Naive B cell (primary cell): ENCODE data around the gene ZNF214. TPM values are rescaled to one million over a fixed set of nuclear protein-coding genes. Genes with fewer than 3 reads are reported as not detected.

Experiments
- ATAC-seq, 2 donors: fragments of 150-1000 bp; cut with Tn5 transposase; 2 replicates each; pipeline ENCODE4 v1.10.0; 2021; ENCODE audit warnings: low read depth in 2 of 2, mild to moderate bottlenecking in 2 of 2, moderate library complexity in 2 of 2
- DNase-seq: peaks from one replicate; pipeline ENCODE4 v3.0.0; 2022
- H3K27ac Mint-ChIP-seq, 6 donors: one replicate each; pipeline ENCODE4 v1.8.0; 2020 to 2022; ENCODE audit warnings: mild to moderate bottlenecking in 6 of 6, mixed read lengths in 6 of 6, moderate library complexity in 5 of 6, inconsistent platforms in 2 of 6
- H3K27me3 Mint-ChIP-seq, 3 donors: one replicate each; pipeline ENCODE4 v1.8.0; 2021 to 2022; ENCODE audit warnings: mixed read lengths in 3 of 3, mild to moderate bottlenecking in 1 of 3
- H3K36me3 Mint-ChIP-seq, 2 donors: one replicate each; pipeline ENCODE4 v1.8.0; 2020 to 2022; ENCODE audit warnings: mixed read lengths in 2 of 2, inconsistent platforms in 1 of 2, mild to moderate bottlenecking in 1 of 2
- H3K4me1 Mint-ChIP-seq, 3 donors: one replicate each; pipeline ENCODE4 v1.8.0; 2020 to 2022; ENCODE audit warnings: mixed read lengths in 3 of 3, inconsistent platforms in 1 of 3, mild to moderate bottlenecking in 1 of 3, moderate library complexity in 1 of 3
- H3K4me3 Mint-ChIP-seq, 8 donors: one replicate each; pipeline ENCODE4 v1.8.0; 2020 to 2022; ENCODE audit warnings: mild to moderate bottlenecking in 8 of 8, mixed read lengths in 8 of 8, moderate library complexity in 8 of 8, inconsistent platforms in 2 of 8
- H3K9me3 Mint-ChIP-seq, 7 donors: one replicate each; pipeline ENCODE4 v1.8.0; 2020 to 2022; ENCODE audit warnings: mixed read lengths in 7 of 7, mild to moderate bottlenecking in 5 of 7, inconsistent platforms in 2 of 7, moderate library complexity in 1 of 7
- polyA plus RNA-seq, 6 donors: library from polyadenylated mRNA; unstranded; fragments of 300-500 nt; fragmentation: Illumina TruSeq; gene quantifications; one replicate each; pipeline ENCODE4 v1.2.3, GENCODE V29; 2021; ENCODE audit warnings: low read depth in 6 of 6

The ZNF214 gene
- not detected for polyA plus RNA-seq

- Mint-ChIP-seq H3K4me1 (peaks cover 4 to 7% (median 5%) of the 10 kb centered on the region in 3 donors), H3K36me3 (no peaks in the 10 kb centered on the region), H3K27ac (peak within 1 kb of the TSS in 1 of 6 donors; percentile 51), H3K27me3 (peaks cover 32 to 45% (median 36%) of the 10 kb centered on the region in 3 donors), H3K4me3 (peak within 1 kb of the TSS in 4 of 8 donors; percentile 8 to 42 (median 22)), H3K9me3 (peaks cover 0 to 3% (median 0%) of the 10 kb centered on the region in 7 donors)
- DNase-seq, result no peak
- no peak for ATAC-seq
These were observed at the start of gene ZNF214, which contains the start of gene NLRP14 for GRCh38 chr11:7020183-7020917. Gene ZNF214 (minus strand): TSS chr11:7020346. CDS start chr11:7002835, 17,511 bp downstream. Gene NLRP14 (plus strand): TSS chr11:7020479. CDS start chr11:7038587, 18,108 bp downstream.

DNA sequence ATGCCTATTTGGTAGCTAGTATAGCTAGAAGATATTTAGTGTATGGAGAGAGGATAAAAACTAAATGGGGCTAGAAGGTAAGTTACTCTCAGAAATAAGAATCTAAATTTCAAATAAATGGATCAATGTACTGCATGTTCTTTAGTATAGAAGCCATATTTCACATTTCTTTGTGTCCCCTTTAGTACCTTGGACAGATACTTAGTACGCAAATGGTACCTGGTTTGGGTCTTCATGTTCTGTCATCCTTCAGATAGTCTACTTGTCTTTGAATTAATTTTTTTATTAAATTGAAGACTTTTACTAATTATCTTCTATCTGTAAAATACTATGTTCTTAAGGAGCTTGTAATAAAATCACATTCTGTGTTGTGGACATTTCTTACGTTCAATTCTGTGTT, 42.4 kb upstream of the ZNF214 start:
- peaks cover 7 to 19% (median 18%) of the 10 kb centered on the region in 3 donors for H3K27me3 Mint-ChIP-seq
- no peak for DNase-seq
- no peaks in the 10 kb centered on the region for H3K4me1 Mint-ChIP-seq

GRCh38 chr11:7060868-7061267, 40.7 kb upstream of the ZNF214 start:
- no peaks in the 10 kb centered on the region for H3K4me1 Mint-ChIP-seq
- no peak for DNase-seq
- no peaks in the 10 kb centered on the region for H3K36me3 Mint-ChIP-seq
- H3K4me3 Mint-ChIP-seq, result no peak overlapping the region
- no peak for ATAC-seq
- H3K27me3 Mint-ChIP-seq, result peaks cover 7 to 19% (median 9%) of the 10 kb centered on the region in 3 donors
- H3K27ac Mint-ChIP-seq, result no peak overlapping the region
- H3K9me3 Mint-ChIP-seq, result peaks cover 0 to 3% (median under 1%) of the 10 kb centered on the region in 7 donors

More for the DNA sequence above, 42.4 kb upstream of the ZNF214 start:
- ATAC-seq, result no peak
- no peak overlapping the region for H3K4me3 Mint-ChIP-seq
- H3K36me3 Mint-ChIP-seq, result no peaks in the 10 kb centered on the region
- H3K27ac Mint-ChIP-seq, result no peak overlapping the region
- peaks cover 0 to 16% (median 5%) of the 10 kb centered on the region in 7 donors for H3K9me3 Mint-ChIP-seq

DNA sequence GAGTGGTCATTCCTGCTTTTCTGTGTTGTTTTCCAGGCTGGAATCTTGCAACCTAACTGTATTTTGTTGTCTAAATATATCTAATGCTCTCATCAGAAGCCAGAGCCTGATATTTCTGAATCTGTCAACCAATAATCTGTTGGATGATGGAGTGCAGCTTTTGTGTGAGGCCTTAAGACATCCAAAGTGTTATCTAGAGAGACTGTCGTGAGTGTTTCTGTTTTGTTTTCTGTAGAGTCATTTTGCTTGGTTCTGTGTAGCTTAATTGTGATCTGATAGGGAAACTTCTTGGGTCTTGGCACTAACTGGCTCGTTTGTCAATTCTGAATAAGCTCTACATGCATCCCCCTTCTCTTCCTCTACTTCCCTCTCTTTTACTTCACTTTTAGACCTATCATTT, 37.5 kb upstream of the ZNF214 start:
- Mint-ChIP-seq H3K9me3 (no peaks in the 10 kb centered on the region), H3K27ac (peak overlapping the region in 1 of 6 donors; percentile 4)
- ATAC-seq, result no peak

GRCh38 chr11:7056828-7057513, 36.8 kb upstream of the ZNF214 start:
- Mint-ChIP-seq H3K27ac (no peak overlapping the region), H3K9me3 (no peaks in the 10 kb centered on the region), H3K4me3 (no peak overlapping the region), H3K4me1 (no peaks in the 10 kb centered on the region), H3K27me3 (peaks cover 7 to 20% (median 13%) of the 10 kb centered on the region in 3 donors), H3K36me3 (no peaks in the 10 kb centered on the region)
- ATAC-seq (no peak), DNase-seq (no peak)

More for the DNA sequence above, 37.5 kb upstream of the ZNF214 start:
- no peaks in the 10 kb centered on the region for H3K4me1 Mint-ChIP-seq
- peaks cover 7 to 20% (median 13%) of the 10 kb centered on the region in 3 donors for H3K27me3 Mint-ChIP-seq
- H3K4me3 Mint-ChIP-seq, result no peak overlapping the region
- H3K36me3 Mint-ChIP-seq, result no peaks in the 10 kb centered on the region
- DNase-seq, result no peak

DNA sequence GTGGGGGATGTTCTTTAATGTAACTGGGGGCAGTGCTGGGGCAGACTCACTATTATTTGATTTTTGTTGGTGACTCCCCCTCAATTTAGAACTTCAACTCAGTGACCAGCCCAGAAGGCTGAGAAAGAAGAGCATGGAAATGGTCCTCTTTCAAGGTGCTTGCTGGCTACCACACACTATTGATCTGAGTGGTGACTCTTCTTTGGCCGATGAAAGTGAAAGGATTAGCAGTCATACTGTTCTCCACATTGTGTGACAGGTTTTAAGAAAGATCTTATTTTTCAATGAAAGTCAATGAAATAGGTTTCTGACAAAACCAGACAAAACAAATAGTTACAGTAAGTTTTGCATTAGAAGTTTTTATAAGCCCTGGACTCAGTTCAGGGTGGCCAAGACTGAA, 30.0 kb upstream of the ZNF214 start:
- no peak overlapping the region for H3K4me3 Mint-ChIP-seq
- H3K36me3 Mint-ChIP-seq, result no peaks in the 10 kb centered on the region
- H3K27me3 Mint-ChIP-seq, result peaks cover 0 to 19% (median 17%) of the 10 kb centered on the region in 3 donors
- ATAC-seq (no peak), DNase-seq (no peak)
- peak overlapping the region in 1 of 6 donors; percentile 53 for H3K27ac Mint-ChIP-seq
- H3K9me3 Mint-ChIP-seq, result no peaks in the 10 kb centered on the region
- H3K4me1 Mint-ChIP-seq, result no peaks in the 10 kb centered on the region

GRCh38 chr11:7046474-7047175, 26.5 kb upstream of the ZNF214 start:
- Mint-ChIP-seq H3K9me3 (no peaks in the 10 kb centered on the region), H3K4me3 (no peak overlapping the region), H3K4me1 (no peaks in the 10 kb centered on the region), H3K36me3 (no peaks in the 10 kb centered on the region), H3K27me3 (peaks cover 0 to 21% (median 16%) of the 10 kb centered on the region in 3 donors), H3K27ac (no peak overlapping the region)
- ATAC-seq (no peak), DNase-seq (no peak)

GRCh38 chr11:7034019-7034418, 13.9 kb upstream of the ZNF214 start:
- Mint-ChIP-seq H3K27ac (no peak overlapping the region), H3K4me3 (no peak overlapping the region), H3K9me3 (peaks cover 0 to 2% (median 0%) of the 10 kb centered on the region in 7 donors), H3K4me1 (no peaks in the 10 kb centered on the region), H3K36me3 (no peaks in the 10 kb centered on the region), H3K27me3 (peaks cover 6 to 7% (median 7%) of the 10 kb centered on the region in 3 donors)
- DNase-seq (no peak), ATAC-seq (no peak)

DNA sequence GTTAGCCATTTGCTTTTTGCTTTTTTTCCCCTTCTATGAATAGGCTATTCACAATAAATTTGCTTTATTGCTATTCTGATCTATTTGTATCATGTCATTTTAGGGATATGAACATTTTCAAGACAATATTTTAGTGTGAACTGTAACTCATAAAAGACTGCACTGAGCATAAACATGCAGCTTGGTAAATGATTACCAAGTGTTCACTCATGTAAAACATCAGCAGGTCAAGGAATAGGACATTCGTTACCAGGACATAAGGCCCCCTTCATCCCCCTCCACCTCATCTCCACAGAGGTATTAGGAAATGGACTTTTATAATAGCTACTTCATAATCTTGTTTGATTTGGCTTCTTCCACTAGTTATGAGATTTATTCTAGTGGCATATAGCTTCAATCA, 12.5 kb upstream of the ZNF214 start:
- peaks cover 0 to 2% (median 0%) of the 10 kb centered on the region in 7 donors for H3K9me3 Mint-ChIP-seq
- H3K4me3 Mint-ChIP-seq, result no peak overlapping the region
- H3K4me1 Mint-ChIP-seq, result no peaks in the 10 kb centered on the region
- no peak for ATAC-seq
- no peaks in the 10 kb centered on the region for H3K36me3 Mint-ChIP-seq
- no peak for DNase-seq
- peaks cover 6 to 7% (median 7%) of the 10 kb centered on the region in 3 donors for H3K27me3 Mint-ChIP-seq
- no peak overlapping the region for H3K27ac Mint-ChIP-seq

- no peak for DNase-seq
- Mint-ChIP-seq H3K4me3 (no peak overlapping the region), H3K36me3 (no peaks in the 10 kb centered on the region), H3K27ac (no peak overlapping the region), H3K4me1 (no peaks in the 10 kb centered on the region), H3K27me3 (peaks cover 6 to 7% (median 7%) of the 10 kb centered on the region in 3 donors), H3K9me3 (peaks cover 0 to 2% (median 0%) of the 10 kb centered on the region in 7 donors)
- no peak for ATAC-seq
These were observed 11.3 kb upstream of the ZNF214 start for GRCh38 chr11:7031471-7031871.

- Mint-ChIP-seq H3K36me3 (no peaks in the 10 kb centered on the region), H3K27me3 (peaks cover 6 to 7% (median 7%) of the 10 kb centered on the region in 3 donors), H3K9me3 (peaks cover 0 to 2% (median 0%) of the 10 kb centered on the region in 7 donors), H3K4me1 (no peaks in the 10 kb centered on the region), H3K27ac (no peak overlapping the region), H3K4me3 (no peak overlapping the region)
- DNase-seq (no peak), ATAC-seq (no peak)
These were observed 10.7 kb upstream of the ZNF214 start for GRCh38 chr11:7030836-7031235.

- peaks cover 0 to 19% (median 6%) of the 10 kb centered on the region in 3 donors for H3K27me3 Mint-ChIP-seq
- no peak for ATAC-seq
- H3K27ac Mint-ChIP-seq, result no peak overlapping the region
- no peak overlapping the region for H3K4me3 Mint-ChIP-seq
- H3K4me1 Mint-ChIP-seq, result no peaks in the 10 kb centered on the region
- peaks cover 0 to 2% (median 0%) of the 10 kb centered on the region in 7 donors for H3K9me3 Mint-ChIP-seq
- no peaks in the 10 kb centered on the region for H3K36me3 Mint-ChIP-seq
- DNase-seq, result no peak
These were observed 8.0 kb upstream of the ZNF214 start for GRCh38 chr11:7028141-7028540.

GRCh38 chr11:7021318-7021717, 1.2 kb upstream of the ZNF214 start:
- ATAC-seq, result no peak
- Mint-ChIP-seq H3K27ac (no peak overlapping the region), H3K36me3 (no peaks in the 10 kb centered on the region), H3K4me3 (no peak overlapping the region), H3K9me3 (peaks cover 0 to 3% (median 0%) of the 10 kb centered on the region in 7 donors), H3K4me1 (peaks cover 4 to 7% (median 5%) of the 10 kb centered on the region in 3 donors), H3K27me3 (peaks cover 32 to 47% (median 36%) of the 10 kb centered on the region in 3 donors)
- DNase-seq, result no peak
